ENCODE data around the gene KIF1B.

GRCh38 chr1:10193288-10193687 is 17.1 kb upstream of the KIF1B start:
- TF ChIP-seq MEF2B (IDR thresholded peaks at IDR 0.05; ENCODE audit: partially characterized antibody, poor library complexity, severe bottlenecking) (no peak), CTCF (IDR thresholded peaks at IDR 0.05 in 2 of 3, conservative IDR thresholded peaks at IDR 0.05 in 1 of 3; ENCODE audit: control insufficient read depth in 2 of 3, extremely low read depth in 1 of 3, insufficient read depth in 1 of 3, low read depth in 3 of 3, low read length in 3 of 3) (no peak), SP1 (IDR thresholded peaks at IDR 0.05; ENCODE audit: low read depth, low read length) (no peak), SUPT20H (IDR thresholded peaks at IDR 0.05; ENCODE audit: borderline replicate concordance, control insufficient read depth, low read depth, low read length) (no peak), CREB1 (IDR thresholded peaks at IDR 0.05; ENCODE audit: low read depth) (no peak), ZBTB11 (CRISPR knock-in tag; IDR thresholded peaks at IDR 0.05) (no peak), RAD51 (IDR thresholded peaks at IDR 0.05) (no peak), POLR2AphosphoS5 (IDR thresholded peaks at IDR 0.05; ENCODE audit: low read length) (no peak)
